D721Med (cell line): ENCODE results near the gene CHST15.

Experiments used
- DNase-seq: peaks from one replicate; pipeline ENCODE4 v3.0.0; 2011; ENCODE audit warnings: low spot score; ENCODE audit not compliant: insufficient read length
- FAIRE-seq: peaks from 2 replicates; lab custom pipeline; 2011; peaks lifted over from hg19 to GRCh38; lab: Jason Lieb, UNC
- TF ChIP-seq, protein P1 (sequence below): IDR thresholded peaks from 2 replicates; pipeline ENCODE4 v1.5.1; 2012; ENCODE audit warnings: mild to moderate bottlenecking, control low read depth; ENCODE audit not compliant: insufficient read depth; ENCODE audit errors: missing control alignments

The CHST15 gene

GRCh38 chr10:124069341-124070264 lies 23.8 kb downstream of the CHST15 start:
- DNase-seq (no peak), FAIRE-seq (no peak)
- TF ChIP-seq, protein P1, sequence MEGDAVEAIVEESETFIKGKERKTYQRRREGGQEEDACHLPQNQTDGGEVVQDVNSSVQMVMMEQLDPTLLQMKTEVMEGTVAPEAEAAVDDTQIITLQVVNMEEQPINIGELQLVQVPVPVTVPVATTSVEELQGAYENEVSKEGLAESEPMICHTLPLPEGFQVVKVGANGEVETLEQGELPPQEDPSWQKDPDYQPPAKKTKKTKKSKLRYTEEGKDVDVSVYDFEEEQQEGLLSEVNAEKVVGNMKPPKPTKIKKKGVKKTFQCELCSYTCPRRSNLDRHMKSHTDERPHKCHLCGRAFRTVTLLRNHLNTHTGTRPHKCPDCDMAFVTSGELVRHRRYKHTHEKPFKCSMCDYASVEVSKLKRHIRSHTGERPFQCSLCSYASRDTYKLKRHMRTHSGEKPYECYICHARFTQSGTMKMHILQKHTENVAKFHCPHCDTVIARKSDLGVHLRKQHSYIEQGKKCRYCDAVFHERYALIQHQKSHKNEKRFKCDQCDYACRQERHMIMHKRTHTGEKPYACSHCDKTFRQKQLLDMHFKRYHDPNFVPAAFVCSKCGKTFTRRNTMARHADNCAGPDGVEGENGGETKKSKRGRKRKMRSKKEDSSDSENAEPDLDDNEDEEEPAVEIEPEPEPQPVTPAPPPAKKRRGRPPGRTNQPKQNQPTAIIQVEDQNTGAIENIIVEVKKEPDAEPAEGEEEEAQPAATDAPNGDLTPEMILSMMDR = no peak

- FAIRE-seq (no peak), DNase-seq (no peak)
- TF ChIP-seq, protein P1 = no peak
These were observed 24.5 kb downstream of the CHST15 start for GRCh38 chr10:124068929-124069328.

DNA sequence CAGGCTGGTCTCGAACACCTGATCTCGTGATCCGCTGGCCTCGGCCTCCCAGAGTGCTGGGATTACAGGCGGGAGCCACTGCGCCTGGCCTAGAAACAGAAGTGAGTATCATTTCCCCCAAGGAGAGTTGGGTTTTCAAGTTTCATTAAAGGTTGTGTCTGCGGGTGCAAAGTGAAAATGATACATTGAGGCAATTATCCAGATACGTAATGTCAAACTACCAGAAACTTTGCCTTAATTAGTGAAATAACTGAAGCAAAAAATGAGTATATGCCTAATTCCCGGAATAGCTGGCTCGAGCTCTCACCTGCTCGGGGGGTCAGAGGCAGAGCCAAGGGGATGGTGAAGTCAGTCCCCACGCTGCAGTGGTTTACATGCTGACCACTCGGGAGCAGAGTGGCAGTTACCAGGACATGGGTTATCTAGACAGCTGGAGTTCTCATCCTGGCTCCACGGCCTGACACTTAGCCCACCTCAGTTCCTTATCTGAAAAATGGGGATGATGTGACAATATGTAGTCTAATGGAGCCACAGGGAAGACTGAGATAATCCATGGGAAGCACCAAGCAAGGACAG lies 25.5 kb downstream of the CHST15 start:
- DNase-seq (no peak), FAIRE-seq (no peak)
- TF ChIP-seq, protein P1 = no peak

DNA sequence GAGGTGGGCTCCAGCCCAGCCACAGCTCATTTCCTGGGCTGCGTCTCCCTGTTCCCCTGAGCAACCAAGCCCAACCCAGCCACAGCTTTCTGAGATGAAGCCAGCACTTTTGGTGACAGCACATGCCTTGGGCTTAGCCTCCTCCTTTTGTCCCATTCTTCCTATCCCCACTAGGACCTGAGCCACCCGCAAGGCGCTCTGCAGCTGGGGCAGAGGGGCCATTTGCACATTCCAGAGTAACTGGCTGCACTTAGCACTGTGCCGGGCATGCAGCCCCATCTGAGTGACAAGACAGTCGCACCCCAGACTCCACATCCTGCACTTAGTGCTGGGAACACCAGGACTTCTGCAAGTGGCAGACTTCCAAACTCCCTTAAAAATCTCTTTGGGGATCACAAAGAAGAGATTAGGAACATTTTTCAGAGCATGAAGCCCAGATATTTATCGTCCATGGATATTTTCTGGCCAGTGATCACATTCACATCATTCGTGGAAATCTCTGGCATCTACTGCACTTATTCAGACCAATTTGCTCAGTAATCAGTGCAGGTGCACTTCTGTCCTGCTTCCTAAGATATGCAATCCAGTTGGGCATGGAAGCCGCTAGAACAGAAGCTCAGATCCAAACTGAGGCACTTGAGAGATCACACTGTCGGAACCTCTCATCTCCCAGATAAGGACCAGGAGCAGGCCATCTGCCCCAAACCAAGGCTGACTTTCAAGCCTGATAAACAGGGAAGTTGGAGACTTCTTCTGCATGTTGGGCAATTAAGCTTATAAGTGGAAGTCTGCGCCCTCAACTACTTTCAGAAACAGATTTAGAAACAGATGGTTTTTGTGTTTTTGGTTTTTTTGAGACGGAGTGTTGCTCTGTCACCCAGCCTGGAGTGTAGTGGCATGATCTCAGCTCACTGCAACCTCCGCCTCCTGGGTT lies 26.4 kb downstream of the CHST15 start:
- FAIRE-seq = no peak
- TF ChIP-seq, protein P1 = no peak
- no peak for DNase-seq

GRCh38 chr10:124066126-124066700 lies 27.2 kb downstream of the CHST15 start:
- FAIRE-seq = no peak
- DNase-seq = no peak
- TF ChIP-seq, protein P1 = no peak

GRCh38 chr10:124065382-124066125 lies 27.8 kb downstream of the CHST15 start:
- no peak for FAIRE-seq
- TF ChIP-seq, protein P1 = no peak
- DNase-seq = no peak
